Right lung (tissue), 5 donors: ENCODE measurements around the gene SEPTIN14. TPM values are rescaled to one million over a fixed set of nuclear protein-coding genes. Genes with fewer than 3 reads are reported as not detected.
"Not testable (repeated sequence)": the region's sequence is repeated elsewhere in the genome, so short reads cannot be mapped to it uniquely, and the experiment has no call there.

ENCODE experiments used
- DNase-seq, 2 donors: peaks; one replicate each; pipeline ENCODE4 v3.0.0-alpha.2; 2013
- polyA plus RNA-seq, 5 donors: library from polyadenylated mRNA; unstranded; fragments of 120-200 nt; gene quantifications; one replicate each; pipeline versions ENCODE4 v1.2.1 to v1.2.3, GENCODE V29; 2013; ENCODE audit warnings: inconsistent platforms in 1 of 5, low replicate concordance in 1 of 5; ENCODE audit not compliant: insufficient read length in 5 of 5, insufficient read depth in 1 of 5

Gene SEPTIN14
- polyA plus RNA-seq, 5 donors: 0.38 to 0.75 (median 0.70) TPM

- DNase-seq: not testable (repeated sequence)
These were observed 77.1 kb downstream of the SEPTIN14 start for GRCh38 chr7:55785444-55785843.

GRCh38 chr7:55784151-55784550, 78.4 kb downstream of the SEPTIN14 start:
- no peak for DNase-seq

GRCh38 chr7:55778631-55779030, 83.9 kb downstream of the SEPTIN14 start:
- no peak for DNase-seq

GRCh38 chr7:55776196-55776595, 86.4 kb downstream of the SEPTIN14 start:
- no peak for DNase-seq

GRCh38 chr7:55775051-55775420, 87.5 kb downstream of the SEPTIN14 start:
- no peak for DNase-seq

GRCh38 chr7:55774327-55775050, 88.1 kb downstream of the SEPTIN14 start:
- peak in 1 of 2 donors; percentile 2 for DNase-seq

- no peak for DNase-seq
These were observed 91.8 kb downstream of the SEPTIN14 start for GRCh38 chr7:55770778-55771177.

GRCh38 chr7:55753274-55753862, 109.2 kb downstream of the SEPTIN14 start:
- DNase-seq: not testable (repeated sequence)

GRCh38 chr7:55744706-55745105, 117.8 kb downstream of the SEPTIN14 start:
- DNase-seq: not testable (repeated sequence)

Other genes with a start within 250 kb of the SEPTIN14 start
- 10 to 100 TPM in 4 of 5 donors, 1 to 10 TPM in 1; 8.4 to 19.9 (median 16.2) TPM for gene ZNF713, start 24.7 kb upstream of the SEPTIN14 start, polyA plus RNA-seq
- gene MRPS17, start 89.1 kb upstream of the SEPTIN14 start, polyA plus RNA-seq: 10 to 100 TPM; 11.7 to 14.6 (median 13.7) TPM
- gene NIPSNAP2, start 101.8 kb upstream of the SEPTIN14 start, polyA plus RNA-seq: 100 to 1,000 TPM in 1 of 5 donors, 10 to 100 TPM in 4; 81.7 to 101 (median 94.2) TPM
- gene PSPH, start 188.7 kb upstream of the SEPTIN14 start, polyA plus RNA-seq: 10 to 100 TPM; 15.8 to 31.7 (median 22.4) TPM
- gene CCT6A, start 189.0 kb upstream of the SEPTIN14 start, polyA plus RNA-seq: 100 to 1,000 TPM; 190 to 216 (median 206) TPM
- 100 to 1,000 TPM in 3 of 5 donors, 10 to 100 TPM in 2; 92.6 to 126 (median 102) TPM for gene SUMF2, start 201.5 kb upstream of the SEPTIN14 start, polyA plus RNA-seq
- gene PHKG1, start 230.2 kb upstream of the SEPTIN14 start, polyA plus RNA-seq: 1 to 10 TPM; 1.6 to 4.3 (median 2.7) TPM
- gene CHCHD2, start 243.7 kb upstream of the SEPTIN14 start, polyA plus RNA-seq: 100 to 1,000 TPM; 199 to 297 (median 229) TPM